OCI-LY7 (cell line): Measurements from ENCODE around the gene TMEM183A. TPM values are rescaled to one million over a fixed set of nuclear protein-coding genes. Genes with fewer than 3 reads are reported as not detected.

Experiments
- BruUV-seq: library from RNA; stranded (reverse); fragments of 400-500 nt; replicated peaks from 2 replicates; lab custom pipeline; 2021; lab: Mats Ljungman, UMichigan
- CTCF ChIA-PET: fragments of 300-600 bp; sonication (Branson Sonifier 250); formaldehyde crosslinking; loops from one replicate; lab custom pipeline; 2022; ENCODE audit warnings: antibody characterized with exemption; ENCODE audit not compliant: unreplicated experiment; lab: Charles Lee
- POLR2A ChIA-PET: fragments of 300-600 bp; sonication (Branson Sonifier 250); formaldehyde crosslinking; loops from one replicate; lab custom pipeline; 2022; ENCODE audit warnings: antibody characterized with exemption; lab: Charles Lee
- DNase-seq: peaks from one replicate; pipeline ENCODE4 v3.0.0-alpha.2; 2015; ENCODE audit warnings: low spot score
- H2AFZ ChIP-seq: fragments of 200-600 bp; sonication (generic), shearing (Covaris generic); 2 replicates; pipeline ENCODE4 v1.6.1; 2014; ENCODE audit warnings: mild to moderate bottlenecking, antibody characterized with exemption, low read length, moderate library complexity
- H3K27ac ChIP-seq: fragments of 200-600 bp; sonication (generic); 2 replicates; pipeline ENCODE4 v1.5.1; 2014; ENCODE audit warnings: mixed run types, low read depth, mild to moderate bottlenecking, moderate library complexity, low read length, inconsistent platforms; ENCODE audit not compliant: poor library complexity, severe bottlenecking
- H3K36me3 ChIP-seq: fragments of 200-600 bp; sonication (generic); 2 replicates; pipeline ENCODE4 v1.6.1; 2014; ENCODE audit warnings: mild to moderate bottlenecking, antibody characterized with exemption, low read length, moderate library complexity, mixed read lengths; ENCODE audit not compliant: insufficient read depth
- H3K4me1 ChIP-seq: fragments of 200-600 bp; sonication (generic); 2 replicates; pipeline ENCODE4 v1.5.1; 2014; ENCODE audit warnings: mild to moderate bottlenecking, low read length; ENCODE audit not compliant: insufficient read depth, poor library complexity, severe bottlenecking
- H3K4me2 ChIP-seq: fragments of 200-600 bp; sonication (generic); 2 replicates; pipeline ENCODE4 v1.6.1; 2014; ENCODE audit warnings: mild to moderate bottlenecking, low read length
- H3K4me3 ChIP-seq: fragments of 200-600 bp; sonication (generic); 2 replicates; pipeline ENCODE4 v1.5.1; 2014; ENCODE audit warnings: mild to moderate bottlenecking, low read depth, low read length; ENCODE audit not compliant: poor library complexity, severe bottlenecking
- H3K79me2 ChIP-seq: fragments of 200-600 bp; sonication (generic); 2 replicates; pipeline ENCODE4 v1.6.1; 2016; ENCODE audit warnings: low read depth, mild to moderate bottlenecking, low read length, moderate library complexity, mixed read lengths; ENCODE audit not compliant: insufficient read depth
- H3K9me2 ChIP-seq: fragments of 200-600 bp; sonication (generic); 2 replicates; pipeline ENCODE4 v1.6.1; 2016; ENCODE audit warnings: mild to moderate bottlenecking, low read length, mixed read lengths; ENCODE audit not compliant: insufficient read depth
- H3K9me3 ChIP-seq: fragments of 200-600 bp; sonication (generic); 2 replicates; pipeline ENCODE4 v1.6.1; 2014; ENCODE audit warnings: mild to moderate bottlenecking, mixed run types, low read length, mixed read lengths
- H4K20me1 ChIP-seq: fragments of 200-600 bp; sonication (generic); 2 replicates; pipeline ENCODE4 v1.6.1; 2014; ENCODE audit warnings: mild to moderate bottlenecking, antibody characterized with exemption, low read length, moderate library complexity, mixed read lengths; ENCODE audit not compliant: insufficient read depth
- CTCF ChIP-seq: fragments of 200-600 bp; sonication (generic); conservative IDR thresholded peaks from 2 replicates; pipeline ENCODE4 v1.5.1; 2014; ENCODE audit warnings: mild to moderate bottlenecking, antibody characterized with exemption, low read length, moderate library complexity, mixed read lengths
- EZH2phosphoT487 ChIP-seq: fragments of 200-600 bp; sonication (generic); IDR thresholded peaks from 2 replicates; pipeline ENCODE4 v1.6.1; 2018; ENCODE audit warnings: low read depth, borderline replicate concordance, mild to moderate bottlenecking, mixed run types, antibody characterized with exemption, low read length, moderate library complexity, mixed read lengths
- intact Hi-C: fragments of 100-400 bp; cut with micrococcal nuclease; formaldehyde crosslinking; loops from one replicate; pipeline ENCODE4 v1.10.0; 2022; ENCODE audit not compliant: unreplicated experiment
- total RNA-seq, 2 experiments: library from RNA; depleted of rRNA in 1 of 2; stranded (reverse); fragments of >200 nt in 1 of 2; shearing (Covaris generic) in 1 of 2; gene quantifications; 2 replicates each; pipeline ENCODE4 v1.2.3, GENCODE V29; 2014 to 2022

TMEM183A gene
- total RNA-seq, 2 experiments from 2014 or later, result 83.9 to 92.4 TPM

GRCh38 chr1:203036135-203036534, 29.0 kb downstream of the TMEM183A start:
- no peaks in the 10 kb centered on the region for H4K20me1 ChIP-seq
- H2AFZ ChIP-seq, result no peak overlapping the region
- H3K79me2 ChIP-seq, result no peaks in the 10 kb centered on the region
- POLR2A ChIA-PET, result interaction anchor here (0.7 kb wide), 1 partner anchor 162 kb away, joined by 3 read pairs; no protein-coding TSS in a partner anchor
- CTCF ChIA-PET, result no interaction called here
- H3K9me3 ChIP-seq, result no peaks in the 10 kb centered on the region
- DNase-seq, result no peak
- TF ChIP-seq CTCF (no peak), EZH2phosphoT487 (no peak)
- intact Hi-C loops, result no loop called here
- BruUV-seq, result no TSS peak
- no peaks in the 10 kb centered on the region for H3K9me2 ChIP-seq
- no peak overlapping the region for H3K4me3 ChIP-seq
- H3K4me2 ChIP-seq, result no peak overlapping the region
- H3K27ac ChIP-seq, result no peak overlapping the region
- peaks cover 8% of the 10 kb centered on the region for H3K4me1 ChIP-seq
- no peaks in the 10 kb centered on the region for H3K36me3 ChIP-seq

GRCh38 chr1:203036537-203036936, 29.4 kb downstream of the TMEM183A start:
- Histone ChIP-seq H3K9me3 (no peaks in the 10 kb centered on the region), H2AFZ (no peak overlapping the region), H3K36me3 (no peaks in the 10 kb centered on the region), H3K4me2 (no peak overlapping the region), H3K27ac (no peak overlapping the region), H3K9me2 (no peaks in the 10 kb centered on the region), H3K4me3 (no peak overlapping the region), H4K20me1 (no peaks in the 10 kb centered on the region), H3K79me2 (no peaks in the 10 kb centered on the region), H3K4me1 (peaks cover 8% of the 10 kb centered on the region)
- no TSS peak for BruUV-seq
- CTCF ChIA-PET, result no interaction called here
- POLR2A ChIA-PET, result no interaction called here
- no peak for TF ChIP-seq EZH2phosphoT487
- TF ChIP-seq CTCF, result no peak
- DNase-seq, result no peak
- intact Hi-C loops, result no loop called here

GRCh38 chr1:203037509-203038190, 30.5 kb downstream of the TMEM183A start:
- Histone ChIP-seq H3K4me1 (peaks cover 8% of the 10 kb centered on the region), H2AFZ (no peak overlapping the region), H3K9me3 (no peaks in the 10 kb centered on the region), H3K79me2 (no peaks in the 10 kb centered on the region), H4K20me1 (no peaks in the 10 kb centered on the region), H3K27ac (no peak overlapping the region), H3K36me3 (no peaks in the 10 kb centered on the region), H3K4me2 (no peak overlapping the region; the same call in 1 of the 2 replicates), H3K9me2 (no peaks in the 10 kb centered on the region), H3K4me3 (no peak overlapping the region)
- TF ChIP-seq CTCF (no peak), EZH2phosphoT487 (no peak)
- no TSS peak for BruUV-seq
- ChIA-PET POLR2A (no interaction called here), CTCF (no interaction called here)
- intact Hi-C loops, result loop anchor here (2.0 kb wide), 2 partner anchors 135 to 231 kb away; no protein-coding TSS in a partner anchor
- no peak for DNase-seq
